Activated T-cell treated with anti-CD3 and anti-CD28 coated beads, Interleukin-2, amount 50 U/mL, for 72 hours (primary cell): ENCODE data around the gene RMI2. TPM values are rescaled to one million over a fixed set of nuclear protein-coding genes. Genes with fewer than 3 reads are reported as not detected.

Experiments
- ATAC-seq, 2 donors: fragments of 150-1000 bp; cut with Tn5 transposase; replicated peaks in 1 of 2; 2 replicates each; pipeline ENCODE4 v1.10.0; 2021; ENCODE audit warnings: moderate library complexity in 2 of 2, mild to moderate bottlenecking in 1 of 2
- DNase-seq, 2 donors: peaks; one replicate each; pipeline ENCODE4 v3.0.0; 2021 to 2022; ENCODE audit warnings: mixed read lengths in 1 of 2
- H3K27ac Mint-ChIP-seq: one replicate; pipeline ENCODE4 v1.8.0; 2022; ENCODE audit warnings: mild to moderate bottlenecking, moderate library complexity, mixed read lengths
- H3K27me3 Mint-ChIP-seq: one replicate; pipeline ENCODE4 v1.8.0; 2022; ENCODE audit warnings: low read depth, mixed read lengths
- H3K36me3 Mint-ChIP-seq, 2 donors: one replicate each; pipeline ENCODE4 v1.8.0; 2022; ENCODE audit warnings: mixed read lengths in 2 of 2, mild to moderate bottlenecking in 1 of 2; ENCODE audit not compliant: insufficient read depth in 2 of 2
- H3K4me1 Mint-ChIP-seq: one replicate; pipeline ENCODE4 v1.8.0; 2022; ENCODE audit warnings: low read depth, mixed read lengths
- H3K4me3 Mint-ChIP-seq, 2 donors: one replicate each; pipeline ENCODE4 v1.8.0; 2022; ENCODE audit warnings: mild to moderate bottlenecking in 2 of 2, mixed read lengths in 2 of 2, moderate library complexity in 2 of 2
- H3K9me3 Mint-ChIP-seq, 2 donors: one replicate each; pipeline ENCODE4 v1.8.0; 2022; ENCODE audit warnings: mixed read lengths in 2 of 2
- total RNA-seq, 2 donors: library from RNA; stranded (reverse); gene quantifications; one replicate each; pipeline ENCODE4 v1.2.3, GENCODE V29; 2022

The RMI2 gene
- total RNA-seq, 2 donors from 2014 or later: 105 to 119 TPM

DNA sequence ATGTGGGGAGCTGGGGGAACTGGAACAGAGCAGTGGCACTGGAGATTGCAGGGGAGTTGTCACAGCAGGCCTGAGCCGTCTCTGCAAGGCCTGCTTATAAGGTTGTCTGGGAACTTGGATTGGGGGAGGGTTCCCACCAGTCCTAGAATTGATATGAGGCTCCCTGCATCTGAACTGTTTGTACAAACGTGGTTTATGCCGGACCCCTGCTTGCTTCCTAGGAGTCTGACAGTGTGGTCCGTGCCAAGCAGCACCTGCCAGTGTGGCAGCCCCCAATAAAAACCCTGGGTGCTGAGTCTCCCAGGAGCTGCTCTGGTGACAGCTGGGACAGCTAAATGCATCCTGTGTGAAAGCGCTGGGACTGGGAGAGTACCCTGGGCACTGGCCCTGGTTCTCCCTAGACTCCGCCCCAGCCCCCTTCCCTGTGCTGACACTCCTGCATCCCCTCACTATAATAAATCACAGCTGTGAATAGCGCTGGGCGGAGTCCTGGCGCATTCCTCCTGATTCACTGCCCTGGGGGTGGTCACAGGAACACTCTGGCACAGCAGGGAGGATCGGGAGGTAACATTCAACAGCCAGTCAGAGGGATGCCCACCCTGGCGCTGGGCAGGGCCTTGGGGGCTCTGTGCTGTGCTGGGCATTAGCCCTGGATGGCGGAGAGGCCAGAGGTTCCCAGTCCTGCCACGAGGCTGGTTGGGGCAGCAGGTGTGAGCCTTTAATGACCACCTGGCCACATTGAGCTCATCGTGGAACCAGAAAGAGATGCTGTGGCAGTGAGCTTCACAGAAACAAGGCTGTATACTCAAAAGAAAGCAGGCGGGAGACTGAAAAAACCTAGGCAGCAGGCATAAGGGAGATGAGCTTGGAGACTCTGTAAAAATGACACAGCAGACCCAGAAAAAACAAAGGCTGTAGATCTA is 45.6 kb downstream of the RMI2 start:
- no peaks in the 10 kb centered on the region for H3K27me3 Mint-ChIP-seq
- ATAC-seq (no peak), DNase-seq (no peak)
- H3K4me3 Mint-ChIP-seq: no peak overlapping the region
- H3K36me3 Mint-ChIP-seq: no peaks in the 10 kb centered on the region
- H3K27ac Mint-ChIP-seq: no peak overlapping the region
- H3K4me1 Mint-ChIP-seq: peaks cover 8% of the 10 kb centered on the region
- H3K9me3 Mint-ChIP-seq: no peaks in the 10 kb centered on the region

DNA sequence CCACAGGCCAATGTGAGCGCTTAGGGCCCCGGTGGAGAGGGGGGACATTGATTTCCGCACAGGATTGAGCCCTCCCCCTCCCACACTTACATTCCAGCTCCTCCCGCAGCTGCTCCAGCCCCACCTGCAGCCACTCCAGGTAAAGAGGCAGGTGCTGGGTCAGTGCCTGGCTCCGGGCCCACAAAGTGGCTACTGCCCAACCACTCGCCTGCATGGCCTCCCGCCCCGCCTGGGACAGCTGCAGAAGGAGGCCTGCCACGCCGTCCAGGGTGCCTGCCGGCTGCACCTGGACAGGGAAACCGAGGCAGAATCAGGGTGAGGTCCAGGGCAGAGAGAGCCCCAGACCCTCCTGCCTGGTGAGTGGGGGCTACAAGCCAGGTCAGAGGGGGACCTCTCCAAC is 46.3 kb downstream of the RMI2 start:
- ATAC-seq (no peak), DNase-seq (no peak)
- Mint-ChIP-seq H3K9me3 (no peaks in the 10 kb centered on the region), H3K27me3 (no peaks in the 10 kb centered on the region), H3K4me1 (peaks cover under 1% of the 10 kb centered on the region), H3K27ac (no peak overlapping the region), H3K36me3 (no peaks in the 10 kb centered on the region), H3K4me3 (no peak overlapping the region)

DNA sequence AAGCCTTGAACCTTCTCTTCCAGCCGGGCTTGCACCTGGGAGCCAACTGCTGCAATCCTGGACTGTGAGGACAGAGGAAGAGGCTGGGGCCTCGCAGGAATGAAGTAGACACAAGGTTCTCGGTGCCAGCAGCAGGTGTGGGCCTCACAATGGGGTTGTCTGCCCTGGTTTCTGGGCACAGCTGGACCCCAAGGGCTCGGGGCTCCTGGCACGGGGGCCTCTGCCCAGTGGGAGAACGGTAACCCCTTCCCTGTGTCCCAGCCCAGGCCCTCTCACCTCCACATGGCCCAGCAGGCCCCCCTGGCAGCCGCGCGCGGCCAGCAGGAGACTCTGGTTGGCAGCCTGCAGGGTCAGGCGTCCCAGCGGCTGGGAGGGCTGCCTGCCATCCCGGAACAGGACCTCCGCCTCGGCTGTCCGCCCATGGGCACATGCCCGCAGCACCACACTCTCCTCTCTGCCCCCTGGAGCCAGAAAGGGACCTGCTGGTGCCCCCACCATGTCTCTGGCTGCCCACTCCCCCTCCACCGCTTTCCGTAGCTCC is 46.9 kb downstream of the RMI2 start:
- no peak for ATAC-seq

DNA sequence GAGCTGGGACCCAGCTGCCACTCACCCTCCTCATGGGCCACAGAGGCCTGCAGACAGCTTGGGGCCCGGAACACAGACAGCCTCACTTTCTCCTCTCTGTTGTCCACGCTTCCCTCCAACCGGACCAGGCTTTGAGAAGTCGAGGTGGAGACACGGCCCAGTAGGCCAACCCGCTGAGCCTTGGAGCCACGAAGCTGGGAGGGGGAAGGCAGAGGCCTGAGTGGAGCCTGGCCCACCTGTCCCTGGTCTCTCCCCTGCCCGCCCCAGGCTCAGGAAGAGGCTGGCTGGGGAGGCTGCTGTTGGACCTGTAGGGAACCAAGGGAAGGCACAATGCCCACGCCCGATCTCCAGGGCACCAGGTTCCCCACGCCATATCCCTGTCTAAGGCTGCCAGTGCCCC is 48.1 kb downstream of the RMI2 start:
- DNase-seq (no peak), ATAC-seq (no peak)
- Mint-ChIP-seq H3K27me3 (no peaks in the 10 kb centered on the region), H3K36me3 (no peaks in the 10 kb centered on the region), H3K4me3 (no peak overlapping the region), H3K27ac (no peak overlapping the region), H3K4me1 (no peaks in the 10 kb centered on the region), H3K9me3 (no peaks in the 10 kb centered on the region)

More for the DNA sequence above, 46.9 kb downstream of the RMI2 start:
- Mint-ChIP-seq H3K27me3 (no peaks in the 10 kb centered on the region), H3K9me3 (no peaks in the 10 kb centered on the region), H3K36me3 (no peaks in the 10 kb centered on the region), H3K4me1 (no peaks in the 10 kb centered on the region), H3K27ac (no peak overlapping the region), H3K4me3 (no peak overlapping the region)
- no peak for DNase-seq

DNA sequence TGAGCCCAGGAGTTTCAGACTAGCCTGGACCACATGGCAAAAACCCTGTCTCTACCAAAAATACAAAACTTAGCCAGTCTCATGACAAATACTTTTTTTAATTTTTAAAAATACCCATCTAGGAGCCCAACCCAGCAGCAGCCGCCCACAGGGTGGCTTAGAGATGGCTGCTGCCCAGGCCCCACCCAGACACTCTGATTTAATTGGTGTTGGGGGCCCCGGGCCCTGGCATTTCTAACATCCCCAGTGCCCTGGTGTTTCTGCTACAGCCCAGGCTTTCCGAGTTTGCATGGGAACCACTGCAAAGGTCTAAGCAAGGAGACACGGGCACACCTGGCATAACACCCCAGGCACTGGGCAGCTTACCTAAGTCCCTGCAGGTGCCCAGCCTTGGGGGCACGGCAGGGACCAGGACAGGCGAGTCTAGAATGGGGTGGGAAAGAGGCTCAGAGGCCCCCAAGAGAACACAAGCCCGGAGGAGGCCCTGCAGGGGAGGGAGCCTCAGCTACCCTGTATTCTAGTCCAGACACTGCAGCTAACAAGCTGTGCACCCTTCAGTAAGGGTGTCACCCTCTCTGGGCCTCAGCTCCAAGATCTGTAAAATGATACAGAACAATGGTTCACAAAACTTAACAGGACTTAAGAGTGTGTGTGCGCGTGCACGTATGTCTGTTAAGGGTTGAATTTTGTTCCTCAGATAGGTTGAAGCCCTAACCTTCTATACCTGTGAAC is 48.8 kb downstream of the RMI2 start:
- Mint-ChIP-seq H3K9me3 (no peaks in the 10 kb centered on the region), H3K4me3 (no peak overlapping the region), H3K36me3 (no peaks in the 10 kb centered on the region), H3K27me3 (no peaks in the 10 kb centered on the region), H3K27ac (no peak overlapping the region), H3K4me1 (no peaks in the 10 kb centered on the region)
- no peak for ATAC-seq
- DNase-seq: no peak

DNA sequence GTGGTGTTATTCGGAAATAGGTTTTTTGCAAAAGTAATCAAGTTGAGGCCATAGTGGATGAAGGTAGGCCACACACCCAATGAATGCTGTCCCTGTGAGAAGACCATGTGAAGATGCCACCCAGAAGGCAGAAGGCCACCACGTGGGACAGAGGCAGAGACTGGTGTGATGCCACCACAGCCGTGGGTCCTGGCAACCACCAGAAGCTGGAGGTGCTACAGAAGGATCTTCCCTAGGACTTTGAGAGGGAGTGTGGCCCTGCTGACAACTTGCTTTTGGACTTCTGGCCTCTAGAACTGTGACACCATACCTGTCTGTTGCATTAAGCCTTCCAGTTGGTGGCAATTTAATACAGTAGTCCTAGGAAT is 49.3 kb downstream of the RMI2 start:
- Mint-ChIP-seq H3K4me3 (no peak overlapping the region), H3K36me3 (no peaks in the 10 kb centered on the region), H3K27me3 (no peaks in the 10 kb centered on the region), H3K27ac (no peak overlapping the region), H3K4me1 (no peaks in the 10 kb centered on the region), H3K9me3 (no peaks in the 10 kb centered on the region)
- no peak for ATAC-seq
- no peak for DNase-seq

DNA sequence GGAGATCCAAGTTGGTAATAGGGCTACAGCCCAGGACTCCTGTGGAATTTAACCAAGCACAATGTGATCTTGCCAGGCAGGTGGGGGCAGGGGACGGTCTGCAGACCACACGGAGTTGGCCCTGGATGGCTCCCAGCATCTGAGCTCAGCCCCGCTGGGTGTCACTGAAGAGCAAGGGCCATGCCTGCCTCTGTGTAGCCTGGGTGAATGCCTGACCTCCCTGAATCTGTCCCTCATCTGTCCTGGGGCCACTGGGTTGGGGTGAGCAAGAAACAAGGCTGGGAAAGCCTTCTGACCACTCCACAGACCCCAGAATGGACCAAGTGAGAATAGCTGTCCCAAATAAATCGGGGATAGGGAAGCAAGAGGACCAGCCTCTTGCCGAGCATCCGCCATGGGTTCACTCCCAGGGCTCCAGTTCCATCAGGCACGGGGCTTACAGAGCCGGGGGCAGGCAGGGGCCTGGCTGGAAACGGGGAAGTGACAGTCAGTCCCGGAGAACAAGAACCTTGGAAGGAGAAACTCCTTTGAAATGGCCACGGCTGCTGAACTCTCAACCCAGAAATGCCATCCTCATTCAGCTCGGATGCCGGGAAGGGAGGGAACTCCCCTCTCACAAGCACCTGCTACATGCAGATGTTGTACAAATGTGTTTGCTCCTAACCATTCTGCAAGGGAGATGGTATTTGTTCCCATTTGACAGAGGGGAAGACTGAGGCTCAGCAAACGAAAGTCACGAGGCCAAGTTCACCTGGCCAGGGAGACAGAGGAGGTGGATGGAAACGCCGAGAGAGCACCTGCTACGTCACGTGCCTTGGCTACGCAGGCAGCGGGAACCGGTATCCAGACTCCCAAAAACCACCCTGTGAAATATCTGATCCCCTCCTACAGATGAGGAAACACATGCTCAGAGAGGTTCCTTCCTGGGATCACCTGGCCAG is 50.0 kb downstream of the RMI2 start:
- Mint-ChIP-seq H3K27ac (no peak overlapping the region), H3K4me1 (no peaks in the 10 kb centered on the region), H3K4me3 (no peak overlapping the region), H3K27me3 (no peaks in the 10 kb centered on the region), H3K36me3 (no peaks in the 10 kb centered on the region), H3K9me3 (no peaks in the 10 kb centered on the region)
- ATAC-seq (no peak), DNase-seq (no peak)

DNA sequence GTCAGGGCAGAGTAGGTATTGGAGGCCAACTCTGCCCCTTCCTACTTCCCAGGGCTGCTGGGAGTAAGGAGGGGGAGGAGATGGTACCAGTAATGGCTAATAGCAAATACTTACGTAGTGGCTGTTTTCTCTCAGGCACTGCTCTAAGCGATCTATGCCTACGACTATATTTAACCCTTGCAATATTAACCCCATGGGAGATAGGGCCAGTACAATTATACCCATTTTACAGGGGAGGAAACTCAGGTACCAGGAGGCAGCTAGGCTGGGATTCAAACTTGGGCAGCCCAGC is 50.6 kb downstream of the RMI2 start:
- no peaks in the 10 kb centered on the region for H3K27me3 Mint-ChIP-seq
- no peak for ATAC-seq
- no peak overlapping the region for H3K4me3 Mint-ChIP-seq
- no peak for DNase-seq
- H3K36me3 Mint-ChIP-seq: no peaks in the 10 kb centered on the region
- H3K4me1 Mint-ChIP-seq: no peaks in the 10 kb centered on the region
- H3K27ac Mint-ChIP-seq: no peak overlapping the region
- no peaks in the 10 kb centered on the region for H3K9me3 Mint-ChIP-seq

DNA sequence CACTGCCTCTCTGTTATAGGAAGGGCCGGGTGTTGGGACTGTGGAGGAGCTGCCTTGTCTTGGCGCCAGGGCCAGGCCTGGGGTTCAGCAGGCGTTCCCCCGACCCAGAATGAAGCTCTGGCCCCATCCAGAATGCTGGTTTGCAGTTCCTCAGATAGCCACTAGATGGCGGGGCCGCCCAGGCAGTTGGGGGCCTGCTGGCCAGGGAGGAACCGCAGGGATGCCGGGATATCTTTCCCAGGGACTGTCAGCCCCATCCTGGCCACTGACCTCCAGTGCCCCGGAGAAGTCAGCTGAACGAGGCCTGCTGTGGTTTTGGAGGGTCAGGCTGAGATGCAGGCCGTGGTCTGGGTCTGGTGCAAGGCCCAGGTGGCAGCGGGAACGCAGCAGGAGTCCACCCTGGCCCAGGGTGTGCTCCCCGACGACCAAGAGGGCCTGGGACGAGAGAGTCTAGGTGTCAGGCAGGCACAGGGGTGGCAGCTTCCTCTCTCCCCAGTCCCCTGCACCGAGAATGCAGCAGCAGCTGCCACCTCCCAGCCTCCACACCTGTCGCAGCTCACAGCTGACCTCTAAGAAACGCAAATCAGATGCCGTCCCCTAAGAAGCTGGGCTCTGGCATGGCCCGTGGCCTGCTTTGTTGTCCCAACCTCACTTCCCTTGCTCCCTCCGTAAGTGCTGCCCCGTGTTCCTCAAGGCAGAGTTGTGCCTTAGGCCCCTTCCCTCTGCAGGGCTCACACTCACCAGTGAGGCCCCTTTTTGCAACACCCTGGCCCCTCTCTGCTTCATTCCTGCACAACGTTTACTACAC is 51.2 kb downstream of the RMI2 start:
- no peaks in the 10 kb centered on the region for H3K4me1 Mint-ChIP-seq
- H3K4me3 Mint-ChIP-seq: no peak overlapping the region
- H3K27me3 Mint-ChIP-seq: no peaks in the 10 kb centered on the region
- ATAC-seq (peak; percentile 67 to 72), DNase-seq (peak; percentile 73 to 77)
- no peaks in the 10 kb centered on the region for H3K36me3 Mint-ChIP-seq
- no peaks in the 10 kb centered on the region for H3K9me3 Mint-ChIP-seq
- no peak overlapping the region for H3K27ac Mint-ChIP-seq

DNA sequence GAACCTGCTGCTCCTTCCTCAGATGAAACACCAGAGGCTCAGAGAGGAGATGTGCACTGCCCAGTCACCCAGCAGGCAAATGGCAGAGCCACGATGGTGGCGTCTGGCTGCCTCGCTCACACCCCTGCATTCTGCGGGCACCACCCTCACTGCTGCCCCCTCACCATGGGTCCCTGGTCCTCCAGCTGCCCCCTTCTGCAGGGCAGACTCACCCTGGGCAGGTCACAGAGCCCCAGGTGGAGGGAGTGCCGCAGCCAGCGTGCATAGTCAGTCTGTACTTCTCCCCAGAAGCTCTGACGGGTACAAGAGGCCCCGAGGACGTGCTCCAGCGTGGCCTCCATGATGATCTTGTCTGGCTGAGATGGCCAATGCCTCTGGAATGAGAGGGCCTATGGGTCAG is 52.9 kb downstream of the RMI2 start:
- H3K4me3 Mint-ChIP-seq: no peak overlapping the region
- no peaks in the 10 kb centered on the region for H3K9me3 Mint-ChIP-seq
- H3K27me3 Mint-ChIP-seq: no peaks in the 10 kb centered on the region
- DNase-seq: no peak
- H3K4me1 Mint-ChIP-seq: no peaks in the 10 kb centered on the region
- no peaks in the 10 kb centered on the region for H3K36me3 Mint-ChIP-seq
- no peak overlapping the region for H3K27ac Mint-ChIP-seq
- ATAC-seq: no peak

DNA sequence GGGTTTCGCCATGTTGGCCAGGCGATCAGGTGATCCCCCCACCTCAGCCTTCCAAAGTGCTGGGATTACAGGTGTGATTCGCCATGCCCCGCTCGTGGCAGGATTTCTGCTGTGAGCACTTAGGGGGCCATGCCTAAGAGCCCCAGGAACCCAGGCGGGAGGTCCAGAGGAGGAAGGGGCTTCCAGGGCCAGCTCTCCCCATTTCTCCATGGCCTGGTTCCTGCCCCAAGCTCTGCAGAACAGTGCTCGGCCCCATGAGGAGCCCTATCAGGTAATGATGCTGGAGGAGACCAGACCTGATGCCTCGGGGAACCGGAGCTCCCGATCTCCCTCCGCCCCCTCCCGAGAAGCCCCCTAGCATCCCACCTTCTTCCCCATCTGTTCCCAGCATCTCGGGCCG is 53.6 kb downstream of the RMI2 start:
- H3K27ac Mint-ChIP-seq: no peak overlapping the region
- H3K9me3 Mint-ChIP-seq: no peaks in the 10 kb centered on the region
- no peaks in the 10 kb centered on the region for H3K4me1 Mint-ChIP-seq
- no peak overlapping the region for H3K4me3 Mint-ChIP-seq
- no peaks in the 10 kb centered on the region for H3K36me3 Mint-ChIP-seq
- no peak for DNase-seq
- no peaks in the 10 kb centered on the region for H3K27me3 Mint-ChIP-seq
- ATAC-seq: no peak

DNA sequence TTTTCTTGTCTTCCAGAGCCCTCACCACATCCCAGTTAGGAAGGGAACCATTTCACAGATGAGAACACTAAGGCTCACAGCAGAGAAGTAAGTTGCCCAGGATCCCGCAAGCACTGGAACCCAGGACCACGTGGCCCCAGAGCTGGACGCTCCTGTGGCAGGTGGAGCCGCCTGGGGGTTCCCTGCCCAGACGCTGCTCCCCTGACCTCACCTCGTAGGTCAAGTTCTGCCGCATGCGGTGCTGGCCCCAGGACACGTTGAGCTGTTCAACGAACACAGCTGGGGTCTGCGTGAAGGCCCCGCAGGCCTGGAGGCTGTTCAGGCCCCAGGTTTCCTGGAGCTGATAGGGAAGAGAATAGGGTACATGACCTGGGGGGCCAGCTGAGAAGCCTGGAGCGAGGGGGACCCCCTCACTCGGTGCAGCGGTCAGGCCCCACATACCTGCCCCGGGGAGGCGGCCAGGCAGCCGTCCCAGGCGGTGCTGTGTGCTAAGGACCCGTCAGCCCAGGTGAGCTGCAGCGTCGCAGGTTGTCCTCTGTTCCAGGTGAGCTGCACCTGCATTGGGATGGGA is 54.1 kb downstream of the RMI2 start:
- H3K27ac Mint-ChIP-seq: no peak overlapping the region
- no peaks in the 10 kb centered on the region for H3K27me3 Mint-ChIP-seq
- H3K9me3 Mint-ChIP-seq: no peaks in the 10 kb centered on the region
- H3K36me3 Mint-ChIP-seq: no peaks in the 10 kb centered on the region
- H3K4me1 Mint-ChIP-seq: no peaks in the 10 kb centered on the region
- H3K4me3 Mint-ChIP-seq: no peak overlapping the region
- no peak for DNase-seq
- ATAC-seq: no peak
